GM23338 (cell line): Measurements from ENCODE around the gene RILPL1.

Experiments used
- CREB1 ChIP-seq: fragments of 250-450 bp; sonication (Bioruptor Pico); IDR thresholded peaks from 2 replicates; pipeline ENCODE4 v1.5.0; 2020; ENCODE audit warnings: low read depth, mild to moderate bottlenecking, moderate library complexity
- CTCF ChIP-seq, 2 experiments: fragments of 200-600 bp in 1 of 2; sonication (generic) in 1 of 2; conservative IDR thresholded peaks; 2 replicates each; pipeline versions ENCODE4 v1.5.1 to v1.6.1; 2016 to 2017; ENCODE audit warnings: antibody characterized with exemption in 2 of 2, low read depth in 2 of 2, mild to moderate bottlenecking in 2 of 2, moderate library complexity in 1 of 2
- ETS1 ChIP-seq: IDR thresholded peaks from 2 replicates; pipeline ENCODE4 v1.6.1; 2016; ENCODE audit warnings: antibody characterized with exemption
- EZH2 ChIP-seq: fragments of 200-600 bp; sonication (generic); IDR thresholded peaks from one replicate; pipeline ENCODE4 v1.8.0; 2017; ENCODE audit warnings: antibody characterized with exemption, mild to moderate bottlenecking, low read depth; ENCODE audit not compliant: unreplicated experiment
- EZH2phosphoT487 ChIP-seq: fragments of 200-600 bp; sonication (generic); IDR thresholded peaks from one replicate; pipeline ENCODE4 v1.8.1; 2018; ENCODE audit warnings: antibody characterized with exemption; ENCODE audit not compliant: unreplicated experiment
- JUNB ChIP-seq: IDR thresholded peaks from one replicate; pipeline ENCODE4 v1.6.1; 2016; ENCODE audit warnings: antibody characterized with exemption; ENCODE audit not compliant: unreplicated experiment
- NANOG ChIP-seq: IDR thresholded peaks from 2 replicates; pipeline ENCODE4 v1.6.1; 2016; ENCODE audit warnings: antibody characterized with exemption, borderline replicate concordance
- POLR2AphosphoS5 ChIP-seq: IDR thresholded peaks from 2 replicates; pipeline ENCODE4 v1.6.1; 2016; ENCODE audit warnings: antibody characterized with exemption, low read depth
- REST ChIP-seq: IDR thresholded peaks from one replicate; pipeline ENCODE4 v1.6.1; 2018; ENCODE audit warnings: antibody characterized with exemption; ENCODE audit not compliant: unreplicated experiment
- STAT1 ChIP-seq: IDR thresholded peaks from one replicate; pipeline ENCODE4 v1.6.1; 2016; ENCODE audit warnings: antibody characterized with exemption; ENCODE audit not compliant: unreplicated experiment
- ZNF114 ChIP-seq: fragments of 250-450 bp; sonication (Bioruptor Pico); IDR thresholded peaks from 2 replicates; pipeline ENCODE4 v1.5.0; 2020; ENCODE audit warnings: mild to moderate bottlenecking, moderate library complexity
- ZNF331 ChIP-seq: fragments of 250-450 bp; sonication (Bioruptor Pico); IDR thresholded peaks from 2 replicates; pipeline ENCODE4 v1.5.0; 2020; ENCODE audit warnings: low read depth, mild to moderate bottlenecking, moderate library complexity
- ZNF462 ChIP-seq: fragments of 250-450 bp; sonication (Bioruptor Pico); IDR thresholded peaks from 2 replicates; pipeline ENCODE4 v1.5.0; 2020; ENCODE audit warnings: mild to moderate bottlenecking, moderate library complexity

- TF ChIP-seq CTCF (conservative IDR thresholded peaks at IDR 0.05; ENCODE audit: low read depth in 2 of 2) (no peak), EZH2phosphoT487 (no peak), POLR2AphosphoS5 (no peak), EZH2 (no peak), CREB1 (CRISPR knock-in tag) (no peak), NANOG (no peak), REST (no peak), ZNF462 (CRISPR knock-in tag) (no peak), ZNF114 (CRISPR knock-in tag) (no peak), JUNB (no peak), ETS1 (no peak), ZNF331 (CRISPR knock-in tag) (no peak), STAT1 (no peak)
Observed at GRCh38 chr12:123449856-123450255, 83.7 kb downstream of the RILPL1 start.
